ENCODE measurements around the gene PRKCB. TPM values are rescaled to one million over a fixed set of nuclear protein-coding genes. Genes with fewer than 3 reads are reported as not detected.

Gene PRKCB
- total RNA-seq, 1 experiment from 2014 or later: 0.89 TPM

GRCh38 chr16:24117680-24118079 lies 281.9 kb downstream of the PRKCB start:
- peaks cover 56% of the 10 kb centered on the region for H3K27me3 ChIP-seq (ENCODE audit: insufficient read depth, low read length)
- H4K20me1 ChIP-seq (ENCODE audit: insufficient read depth): no peaks in the 10 kb centered on the region
- H3K4me2 ChIP-seq (ENCODE audit: low read length): no peak overlapping the region
- H3K79me2 ChIP-seq (ENCODE audit: insufficient read depth, low read length): no peaks in the 10 kb centered on the region
- no TSS peak for BruUV-seq (replicated peaks)
- ChIA-PET POLR2A (no interaction called here), RAD21 (ENCODE audit: low non-redundant PET in 1 of 2, low total read pairs in 2 of 2, uncharacterized antibody in 2 of 2, unreplicated experiment in 2 of 2) (no interaction called here), CTCF (no interaction called here)
- intact Hi-C loops (cut with micrococcal nuclease): no loop called here
- TF ChIP-seq ELF1 (IDR thresholded peaks at IDR 0.05; ENCODE audit: borderline replicate concordance, low read depth) (no peak), POLR2A (IDR thresholded peaks at IDR 0.05; ENCODE audit: borderline replicate concordance, extremely low read depth, insufficient read depth, insufficient read length) (no peak), POLR2AphosphoS5 (IDR thresholded peaks at IDR 0.05; ENCODE audit: low read depth, low read length) (no peak), ATF3 (IDR thresholded peaks at IDR 0.05) (no peak), ZBTB33 (IDR thresholded peaks at IDR 0.05; ENCODE audit: extremely low read depth, insufficient replicate concordance, low read length) (no peak), EZH2 (IDR thresholded peaks at IDR 0.05) (no peak), YY1 (IDR thresholded peaks at IDR 0.05; ENCODE audit: extremely low read depth, insufficient replicate concordance, low read depth, low read length) (no peak), CBX3 (IDR thresholded peaks at IDR 0.05; ENCODE audit: low read depth) (no peak), CTCF (IDR thresholded peaks at IDR 0.05 in 2 of 3, conservative IDR thresholded peaks at IDR 0.05 in 1 of 3; ENCODE audit: borderline replicate concordance in 1 of 3, insufficient read depth in 1 of 3, low read depth in 2 of 3, low read length in 2 of 3) (no peak), JUND (IDR thresholded peaks at IDR 0.05) (no peak), ZFX (IDR thresholded peaks at IDR 0.05) (no peak), FOSL1 (IDR thresholded peaks at IDR 0.05; ENCODE audit: low read depth) (no peak), MAX (IDR thresholded peaks at IDR 0.05) (no peak), SRF (IDR thresholded peaks at IDR 0.05; ENCODE audit: low read depth) (no peak), SIN3A (IDR thresholded peaks at IDR 0.05; ENCODE audit: low read depth) (no peak)
- no peak overlapping the region for H2AFZ ChIP-seq (ENCODE audit: low read depth, low read length, poor library complexity, severe bottlenecking)
- ATAC-seq (no peak), DNase-seq (ENCODE audit: low read depth, low spot score) (no peak)
- no peak overlapping the region for H3K4me3 ChIP-seq (replicated peaks in 1 of 2; ENCODE audit: low read depth in 1 of 2, low read length in 2 of 2)
- H3K9me3 ChIP-seq (ENCODE audit: control insufficient read depth in 1 of 2, insufficient read depth in 1 of 2, low read depth in 1 of 2, low read length in 2 of 2): no peaks in the 10 kb centered on the region
- H3K36me3 ChIP-seq (ENCODE audit: control insufficient read depth in 1 of 2, insufficient read depth in 2 of 2, low read length in 2 of 2): no peaks in the 10 kb centered on the region
- no peaks in the 10 kb centered on the region for H3K9me2 ChIP-seq (ENCODE audit: insufficient read depth)
- H3K4me1 ChIP-seq (ENCODE audit: control insufficient read depth in 1 of 2, insufficient read depth in 2 of 2, low read length in 2 of 2): no peaks in the 10 kb centered on the region
- H3K9ac ChIP-seq (ENCODE audit: low read length): no peak overlapping the region
- H3K27ac ChIP-seq (ENCODE audit: low read depth, low read length): no peak overlapping the region

All from HCT116 (cell line).